Measurements from ENCODE around the gene ASB13. TPM values are rescaled to one million over a fixed set of nuclear protein-coding genes. Genes with fewer than 3 reads are reported as not detected.

Gene ASB13
- total and polyA plus RNA-seq, 2 experiments from 2014 or later = 11.6 to 20.2 TPM

GRCh38 chr10:5591336-5591824, 75.0 kb downstream of the ASB13 start (continued):
- no peak for TF ChIP-seq REST (IDR thresholded peaks at IDR 0.05; ENCODE audit: unreplicated experiment)
- no peak for TF ChIP-seq NANOG (IDR thresholded peaks at IDR 0.05; ENCODE audit: borderline replicate concordance)
- TF ChIP-seq ZNF114 (CRISPR knock-in tag; IDR thresholded peaks at IDR 0.05) = no peak
- no peak for TF ChIP-seq POLR2AphosphoS5 (IDR thresholded peaks at IDR 0.05; ENCODE audit: low read depth)
- TF ChIP-seq ETS1 (IDR thresholded peaks at IDR 0.05) = no peak
- no peak for TF ChIP-seq EZH2phosphoT487 (IDR thresholded peaks at IDR 0.05; ENCODE audit: unreplicated experiment)
- TF ChIP-seq CREB1 (CRISPR knock-in tag; IDR thresholded peaks at IDR 0.05; ENCODE audit: low read depth) = no peak

GRCh38 chr10:5590816-5591215, 75.6 kb downstream of the ASB13 start:
- Histone ChIP-seq H3K36me3 (ENCODE audit: insufficient read depth) (no peaks in the 10 kb centered on the region), H3K4me1 (ENCODE audit: insufficient read depth) (peaks cover 34% of the 10 kb centered on the region), H3K27me3 (ENCODE audit: insufficient read depth) (no peaks in the 10 kb centered on the region), H2AFZ (no peak overlapping the region; the same call in 1 of the 2 replicates), H3K79me2 (replicated peaks; ENCODE audit: insufficient read depth) (no peaks in the 10 kb centered on the region), H3F3A (replicated peaks; ENCODE audit: low read depth) (no peaks in the 10 kb centered on the region), H3K27ac (ENCODE audit: low read depth) (no peak overlapping the region), H3K9me2 (ENCODE audit: insufficient read depth) (no peaks in the 10 kb centered on the region), H4K20me1 (replicated peaks; ENCODE audit: insufficient read depth) (no peaks in the 10 kb centered on the region), H3K4me2 (no peak overlapping the region), H3K4me3 (no peak overlapping the region)
- no peak overlapping the region; the same call in 2 of the 3 replicates for H3K4me3 Mint-ChIP-seq
- H3K4me1 Mint-ChIP-seq = peaks cover 44% of the 10 kb centered on the region
- ATAC-seq (peak; percentile 40), DNase-seq (ENCODE audit: low spot score) (no peak)
- peaks cover 10% of the 10 kb centered on the region for H3K27me3 Mint-ChIP-seq (ENCODE audit: insufficient read depth, low read depth, poor library complexity)
- H3K27ac Mint-ChIP-seq = no peak overlapping the region
- TF ChIP-seq ZNF331 (CRISPR knock-in tag; IDR thresholded peaks at IDR 0.05; ENCODE audit: low read depth) = no peak
- TF ChIP-seq CTCF (conservative IDR thresholded peaks at IDR 0.05; ENCODE audit: low read depth in 2 of 2) = no peak
- H3K9me3 Mint-ChIP-seq = no peaks in the 10 kb centered on the region
- no peaks in the 10 kb centered on the region for H3K36me3 Mint-ChIP-seq (ENCODE audit: low read depth)

Data from GM23338 (cell line).